ENCODE data around the gene DNAAF5.

The DNAAF5 gene

DNA sequence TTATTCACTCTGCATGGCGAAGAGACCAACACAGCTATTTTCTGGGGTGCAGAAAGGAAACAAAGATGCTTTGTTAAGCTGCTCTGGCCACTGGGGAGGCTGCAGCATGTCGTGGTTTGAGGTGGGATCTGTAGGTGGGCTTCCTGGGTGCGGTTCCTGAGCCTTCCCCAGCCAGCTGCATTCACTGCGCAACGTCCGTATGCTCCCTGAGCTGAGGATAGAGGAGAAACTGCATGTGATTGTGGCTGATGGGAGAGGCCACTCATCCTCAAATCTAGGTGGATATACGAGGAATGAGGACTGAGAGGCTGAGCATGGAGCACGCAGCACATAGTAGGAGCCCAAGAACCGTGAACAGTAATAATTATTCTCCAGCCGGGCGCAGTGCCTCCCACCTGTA, 9.9 kb upstream of the DNAAF5 start:
- TF ChIP-seq, protein P1, sequence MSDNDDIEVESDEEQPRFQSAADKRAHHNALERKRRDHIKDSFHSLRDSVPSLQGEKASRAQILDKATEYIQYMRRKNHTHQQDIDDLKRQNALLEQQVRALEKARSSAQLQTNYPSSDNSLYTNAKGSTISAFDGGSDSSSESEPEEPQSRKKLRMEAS (IDR thresholded peaks at IDR 0.05) = no peak
- TF ChIP-seq, protein P2, sequence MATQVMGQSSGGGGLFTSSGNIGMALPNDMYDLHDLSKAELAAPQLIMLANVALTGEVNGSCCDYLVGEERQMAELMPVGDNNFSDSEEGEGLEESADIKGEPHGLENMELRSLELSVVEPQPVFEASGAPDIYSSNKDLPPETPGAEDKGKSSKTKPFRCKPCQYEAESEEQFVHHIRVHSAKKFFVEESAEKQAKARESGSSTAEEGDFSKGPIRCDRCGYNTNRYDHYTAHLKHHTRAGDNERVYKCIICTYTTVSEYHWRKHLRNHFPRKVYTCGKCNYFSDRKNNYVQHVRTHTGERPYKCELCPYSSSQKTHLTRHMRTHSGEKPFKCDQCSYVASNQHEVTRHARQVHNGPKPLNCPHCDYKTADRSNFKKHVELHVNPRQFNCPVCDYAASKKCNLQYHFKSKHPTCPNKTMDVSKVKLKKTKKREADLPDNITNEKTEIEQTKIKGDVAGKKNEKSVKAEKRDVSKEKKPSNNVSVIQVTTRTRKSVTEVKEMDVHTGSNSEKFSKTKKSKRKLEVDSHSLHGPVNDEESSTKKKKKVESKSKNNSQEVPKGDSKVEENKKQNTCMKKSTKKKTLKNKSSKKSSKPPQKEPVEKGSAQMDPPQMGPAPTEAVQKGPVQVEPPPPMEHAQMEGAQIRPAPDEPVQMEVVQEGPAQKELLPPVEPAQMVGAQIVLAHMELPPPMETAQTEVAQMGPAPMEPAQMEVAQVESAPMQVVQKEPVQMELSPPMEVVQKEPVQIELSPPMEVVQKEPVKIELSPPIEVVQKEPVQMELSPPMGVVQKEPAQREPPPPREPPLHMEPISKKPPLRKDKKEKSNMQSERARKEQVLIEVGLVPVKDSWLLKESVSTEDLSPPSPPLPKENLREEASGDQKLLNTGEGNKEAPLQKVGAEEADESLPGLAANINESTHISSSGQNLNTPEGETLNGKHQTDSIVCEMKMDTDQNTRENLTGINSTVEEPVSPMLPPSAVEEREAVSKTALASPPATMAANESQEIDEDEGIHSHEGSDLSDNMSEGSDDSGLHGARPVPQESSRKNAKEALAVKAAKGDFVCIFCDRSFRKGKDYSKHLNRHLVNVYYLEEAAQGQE (IDR thresholded peaks at IDR 0.05; ENCODE audit: low read depth) = no peak
- TF ChIP-seq NFIC (IDR thresholded peaks at IDR 0.05) (no peak), RAD21 (IDR thresholded peaks at IDR 0.05; ENCODE audit: low read depth) (no peak), TAF1 (IDR thresholded peaks at IDR 0.05; ENCODE audit: low read depth) (no peak), FOXM1 (IDR thresholded peaks at IDR 0.05; ENCODE audit: borderline replicate concordance, low read depth) (no peak)
- TF ChIP-seq, protein P3, sequence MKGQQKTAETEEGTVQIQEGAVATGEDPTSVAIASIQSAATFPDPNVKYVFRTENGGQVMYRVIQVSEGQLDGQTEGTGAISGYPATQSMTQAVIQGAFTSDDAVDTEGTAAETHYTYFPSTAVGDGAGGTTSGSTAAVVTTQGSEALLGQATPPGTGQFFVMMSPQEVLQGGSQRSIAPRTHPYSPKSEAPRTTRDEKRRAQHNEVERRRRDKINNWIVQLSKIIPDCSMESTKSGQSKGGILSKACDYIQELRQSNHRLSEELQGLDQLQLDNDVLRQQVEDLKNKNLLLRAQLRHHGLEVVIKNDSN (IDR thresholded peaks at IDR 0.05) = no peak

DNA sequence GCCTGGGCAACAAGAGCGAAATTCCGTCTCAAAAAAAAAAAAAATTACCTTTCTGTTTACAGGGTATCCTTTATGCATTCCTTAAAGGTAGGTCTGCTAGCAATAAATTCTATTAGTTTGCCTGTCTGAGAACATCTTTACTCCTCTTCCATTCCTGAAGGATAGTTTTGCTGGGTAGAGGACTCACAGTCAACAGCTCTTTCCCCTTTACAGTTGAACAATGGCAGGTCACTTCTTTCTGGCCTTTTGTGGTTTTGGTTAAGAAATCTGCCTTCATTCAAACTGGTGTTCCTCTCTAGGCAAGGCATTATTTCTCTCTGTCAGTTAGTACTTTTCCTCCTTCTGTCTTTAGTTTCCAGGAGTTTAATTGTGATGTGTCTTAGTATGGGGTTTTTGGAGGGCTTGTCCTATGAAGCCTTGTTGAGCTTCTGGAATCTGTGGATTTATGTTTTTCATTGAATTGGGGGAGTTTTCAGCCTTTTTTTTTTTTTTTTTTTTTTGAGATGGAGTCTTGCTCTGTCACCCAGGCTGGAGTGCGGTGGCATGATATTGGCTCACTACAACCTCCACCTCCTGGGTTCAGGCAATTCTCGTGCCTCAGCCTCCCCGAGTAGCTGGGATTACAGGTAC, 4.8 kb upstream of the DNAAF5 start:
- TF ChIP-seq, protein P2 (IDR thresholded peaks at IDR 0.05; ENCODE audit: low read depth) = no peak

DNA sequence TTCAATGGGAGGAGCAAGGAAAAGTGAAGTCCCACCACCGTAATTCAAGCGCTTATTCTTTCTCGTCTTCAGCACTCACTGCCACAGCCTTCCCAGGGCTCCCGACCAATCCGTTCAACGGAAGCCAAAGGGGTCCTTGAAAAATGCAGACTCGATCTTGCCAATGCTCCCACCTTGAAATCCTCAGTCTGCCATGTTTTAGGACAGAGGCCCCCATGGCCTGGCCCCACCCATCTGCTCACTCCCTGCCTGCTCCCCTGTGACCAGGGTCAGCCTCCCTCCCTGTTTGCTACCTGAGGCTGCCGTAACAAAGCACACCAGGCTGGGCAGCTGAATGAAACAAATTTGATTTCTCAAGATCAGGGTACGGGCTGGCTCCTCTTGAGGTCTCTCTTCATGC, 3.0 kb upstream of the DNAAF5 start:
- TF ChIP-seq EGR1 (IDR thresholded peaks at IDR 0.05) (no peak), CEBPB (IDR thresholded peaks at IDR 0.05) (no peak), YY1 (IDR thresholded peaks at IDR 0.05; ENCODE audit: low read depth) (no peak), EP300 (IDR thresholded peaks at IDR 0.05; ENCODE audit: borderline replicate concordance) (no peak), FOXM1 (IDR thresholded peaks at IDR 0.05; ENCODE audit: borderline replicate concordance, low read depth) (no peak), TCF12 (IDR thresholded peaks at IDR 0.05; ENCODE audit: low read depth) (no peak), TAF1 (IDR thresholded peaks at IDR 0.05; ENCODE audit: low read depth) (no peak), NFIC (IDR thresholded peaks at IDR 0.05) (no peak), CREB1 (IDR thresholded peaks at IDR 0.05; ENCODE audit: low read depth) (no peak), TEAD4 (IDR thresholded peaks at IDR 0.05) (no peak), ZBTB7A (IDR thresholded peaks at IDR 0.05; ENCODE audit: low read depth) (no peak), RAD21 (IDR thresholded peaks at IDR 0.05; ENCODE audit: low read depth) (no peak)
- TF ChIP-seq, protein P2 (IDR thresholded peaks at IDR 0.05; ENCODE audit: low read depth) = no peak
- TF ChIP-seq, protein P3 (IDR thresholded peaks at IDR 0.05) = no peak
- TF ChIP-seq, protein P1 (IDR thresholded peaks at IDR 0.05) = no peak

DNA sequence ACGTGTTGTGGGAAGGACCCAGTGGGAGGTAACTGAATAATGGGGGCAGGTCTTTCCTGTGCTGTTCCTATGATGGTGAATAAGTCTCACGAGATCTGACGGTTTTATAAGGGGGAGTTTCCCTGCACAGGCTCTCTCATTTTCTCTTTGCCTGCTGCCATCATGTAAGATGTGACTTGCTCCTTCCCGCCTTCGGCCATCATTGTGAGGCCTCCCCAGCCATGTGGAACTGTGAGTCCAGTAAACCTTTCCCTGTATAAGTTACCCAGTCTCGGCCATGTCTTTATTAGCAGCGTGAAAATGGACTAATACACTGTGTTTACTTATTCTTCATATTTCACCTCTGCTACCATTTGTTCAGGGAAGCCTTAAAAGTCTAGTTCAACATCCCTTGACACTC, 2.2 kb upstream of the DNAAF5 start:
- TF ChIP-seq RAD21 (IDR thresholded peaks at IDR 0.05; ENCODE audit: low read depth) = no peak
- TF ChIP-seq, protein P3 (IDR thresholded peaks at IDR 0.05) = no peak
- TF ChIP-seq, protein P1 (IDR thresholded peaks at IDR 0.05) = no peak
- TF ChIP-seq, protein P2 (IDR thresholded peaks at IDR 0.05; ENCODE audit: low read depth) = no peak
- TF ChIP-seq CEBPB (IDR thresholded peaks at IDR 0.05) = no peak
- no peak for TF ChIP-seq TAF1 (IDR thresholded peaks at IDR 0.05; ENCODE audit: low read depth)
- TF ChIP-seq CREB1 (IDR thresholded peaks at IDR 0.05; ENCODE audit: low read depth) = no peak
- TF ChIP-seq FOXM1 (IDR thresholded peaks at IDR 0.05; ENCODE audit: borderline replicate concordance, low read depth) = no peak
- no peak for TF ChIP-seq ZBTB7A (IDR thresholded peaks at IDR 0.05; ENCODE audit: low read depth)
- no peak for TF ChIP-seq YY1 (IDR thresholded peaks at IDR 0.05; ENCODE audit: low read depth)
- TF ChIP-seq EGR1 (IDR thresholded peaks at IDR 0.05) = no peak
- TF ChIP-seq TCF12 (IDR thresholded peaks at IDR 0.05; ENCODE audit: low read depth) = no peak
- no peak for TF ChIP-seq NFIC (IDR thresholded peaks at IDR 0.05)
- TF ChIP-seq EP300 (IDR thresholded peaks at IDR 0.05; ENCODE audit: borderline replicate concordance) = no peak
- no peak for TF ChIP-seq TEAD4 (IDR thresholded peaks at IDR 0.05)
